Measurements from ENCODE around the gene ESAM.
"Not testable (repeated sequence)": the region's sequence is repeated elsewhere in the genome, so short reads cannot be mapped to it uniquely, and the experiment has no call there.

Gene ESAM

GRCh38 chr11:124762105-124762623, at the start of gene ESAM:
Gene ESAM (minus strand): TSS chr11:124762290. CDS start chr11:124762154, 136 bp downstream.
- DNase-seq: peak; percentile 65

GRCh38 chr11:124811399-124812125, 49.5 kb upstream of the ESAM start:
- no peak for DNase-seq

- no peak for DNase-seq
Observed at GRCh38 chr11:124807660-124808270, 45.7 kb upstream of the ESAM start.

GRCh38 chr11:124807201-124807600, 45.1 kb upstream of the ESAM start:
- no peak for DNase-seq

- no peak for DNase-seq
Observed at GRCh38 chr11:124804884-124805283, 42.8 kb upstream of the ESAM start.

GRCh38 chr11:124801636-124802312, 39.7 kb upstream of the ESAM start:
- no peak for DNase-seq

- DNase-seq: no peak
Observed at GRCh38 chr11:124801014-124801413, 38.9 kb upstream of the ESAM start.

- peak; percentile 76 for DNase-seq
Observed at GRCh38 chr11:124800226-124800929, 38.3 kb upstream of the ESAM start, which contains the start of gene MSANTD2. Gene MSANTD2 (minus strand): TSS chr11:124800406. CDS start chr11:124800380, 26 bp downstream.

GRCh38 chr11:124799348-124800225, 37.5 kb upstream of the ESAM start:
- peak; percentile 16 for DNase-seq

- no peak for DNase-seq
Observed at GRCh38 chr11:124798991-124799347, 36.9 kb upstream of the ESAM start.

GRCh38 chr11:124796312-124796711, 34.2 kb upstream of the ESAM start:
- no peak for DNase-seq

- no peak for DNase-seq
Observed at GRCh38 chr11:124793466-124794278, 31.6 kb upstream of the ESAM start.

GRCh38 chr11:124791626-124792341, 29.7 kb upstream of the ESAM start:
- no peak for DNase-seq

- DNase-seq: no peak
Observed at GRCh38 chr11:124788521-124788920, 26.4 kb upstream of the ESAM start.

- no peak for DNase-seq
Observed at GRCh38 chr11:124784051-124784450, 22.0 kb upstream of the ESAM start.

GRCh38 chr11:124783002-124783401, 20.9 kb upstream of the ESAM start:
- DNase-seq: no peak

GRCh38 chr11:124779568-124779967, 17.5 kb upstream of the ESAM start:
- DNase-seq: no peak

GRCh38 chr11:124778281-124778680, 16.2 kb upstream of the ESAM start:
- DNase-seq: no peak

- DNase-seq: no peak
Observed at GRCh38 chr11:124776865-124777645, 15.0 kb upstream of the ESAM start.

GRCh38 chr11:124770959-124771358, 8.9 kb upstream of the ESAM start:
- DNase-seq: not testable (repeated sequence)
